CD4-positive, alpha-beta T cell treated with Interleukin-10 for 1 hour (primary cell): ENCODE measurements around the gene TMEM39B.
A peak's percentile ranks its signal among the peaks of the same experiment; 100 is the strongest.
"Not testable (repeated sequence)": the region's sequence is repeated elsewhere in the genome, so short reads cannot be mapped to it uniquely, and the experiment has no call there.

Source experiments
- DNase-seq: peaks from one replicate; pipeline ENCODE4 v3.0.0-alpha.2; 2020

TMEM39B gene

DNA sequence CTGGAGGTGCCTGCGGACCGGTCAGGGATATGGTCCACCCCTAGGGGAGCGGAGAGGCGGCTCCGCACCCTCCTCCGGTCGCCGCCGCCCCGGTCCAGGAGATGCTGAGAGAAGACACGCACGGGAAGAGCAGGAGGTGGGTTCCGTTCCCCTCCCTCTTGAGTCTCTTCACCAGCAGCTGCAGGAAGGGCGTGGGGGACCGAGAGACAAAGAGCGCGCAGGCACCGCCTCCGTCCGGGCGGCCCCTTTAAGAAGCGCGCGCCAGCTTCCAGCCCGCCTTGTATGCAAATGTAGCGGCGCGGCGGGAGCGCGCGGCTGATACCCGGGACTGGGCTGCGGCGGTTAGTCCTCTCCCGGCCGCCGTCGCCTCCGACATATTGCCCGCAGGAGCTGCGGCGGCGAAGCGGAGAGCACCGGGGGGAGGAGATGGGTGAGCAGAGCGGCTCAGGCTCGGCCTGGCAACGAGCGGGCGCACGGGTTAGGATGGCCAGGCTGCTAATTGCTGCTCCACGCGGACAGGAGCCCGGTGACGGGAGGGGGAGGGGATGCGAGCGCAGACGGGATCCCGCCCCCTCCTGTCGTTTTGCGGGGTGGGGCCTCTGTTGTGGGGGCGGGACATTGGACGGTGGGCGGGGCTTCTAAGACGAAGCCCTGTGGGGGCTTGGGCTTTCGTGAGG is at the start of gene TMEM39B:
TSS of gene TMEM39B (plus strand) at position 318 of the 677 bp plus-strand sequence. CDS start at position 427, 109 bp downstream.
- DNase-seq = peak; percentile 94

DNA sequence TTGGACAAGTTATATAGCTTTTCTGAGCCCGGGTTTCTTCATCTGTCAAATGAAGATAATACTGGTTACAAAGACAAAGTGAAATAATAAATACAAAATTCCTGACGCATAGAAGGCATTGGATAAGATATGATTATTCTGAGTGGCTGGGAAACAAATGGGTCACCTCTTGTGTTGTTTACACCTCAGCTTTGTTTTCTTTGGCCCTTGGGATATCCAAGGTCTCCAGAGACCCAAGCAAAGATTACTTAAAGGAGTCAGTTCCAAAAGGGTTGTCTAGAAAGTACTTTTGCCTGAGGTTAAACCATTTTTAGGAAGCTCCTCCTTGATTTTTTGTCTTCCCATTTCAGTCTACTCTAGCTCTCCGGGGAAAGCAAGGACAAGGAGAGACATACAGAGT is 49.4 kb upstream of the TMEM39B start:
- no peak for DNase-seq

DNA sequence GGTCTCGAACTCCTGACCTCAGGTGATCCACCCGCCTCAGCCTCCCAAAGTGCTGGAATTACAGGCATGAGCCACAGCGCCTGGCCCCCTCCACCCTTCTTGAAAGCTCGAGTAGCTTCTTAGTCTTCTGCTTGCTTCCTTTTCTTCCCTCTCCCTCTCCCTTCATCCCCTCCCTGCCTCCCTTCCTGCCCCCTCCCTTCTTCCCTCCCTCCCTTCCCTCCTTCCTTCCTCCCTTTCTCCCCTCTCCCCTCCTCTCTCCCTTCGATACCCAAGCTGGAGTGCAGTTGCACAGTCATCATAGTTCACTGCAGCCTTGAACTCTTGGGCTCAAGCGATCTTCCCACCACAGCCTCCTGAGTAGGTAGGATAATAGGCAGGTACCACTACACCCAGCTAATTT is 47.2 kb upstream of the TMEM39B start:
- no peak for DNase-seq

DNA sequence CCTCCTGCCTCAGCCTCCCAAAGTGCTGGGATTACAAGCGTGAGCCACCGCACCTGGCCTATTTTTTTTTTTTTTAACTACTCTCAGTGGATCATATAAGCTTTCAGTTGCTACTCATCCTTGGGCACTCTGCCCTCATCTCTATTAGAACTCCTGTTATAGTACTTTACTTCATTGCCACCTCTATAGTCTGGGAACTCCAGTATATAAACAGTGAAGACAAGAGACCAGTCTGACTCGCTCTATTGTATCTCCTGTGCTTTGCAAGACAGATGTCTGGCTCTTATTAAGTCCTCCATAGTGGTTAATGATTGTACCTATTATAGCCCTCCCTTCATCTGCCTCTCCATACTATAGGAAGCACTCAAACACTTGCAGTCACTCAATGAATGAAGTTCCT is 44.0 kb upstream of the TMEM39B start:
- no peak for DNase-seq

DNA sequence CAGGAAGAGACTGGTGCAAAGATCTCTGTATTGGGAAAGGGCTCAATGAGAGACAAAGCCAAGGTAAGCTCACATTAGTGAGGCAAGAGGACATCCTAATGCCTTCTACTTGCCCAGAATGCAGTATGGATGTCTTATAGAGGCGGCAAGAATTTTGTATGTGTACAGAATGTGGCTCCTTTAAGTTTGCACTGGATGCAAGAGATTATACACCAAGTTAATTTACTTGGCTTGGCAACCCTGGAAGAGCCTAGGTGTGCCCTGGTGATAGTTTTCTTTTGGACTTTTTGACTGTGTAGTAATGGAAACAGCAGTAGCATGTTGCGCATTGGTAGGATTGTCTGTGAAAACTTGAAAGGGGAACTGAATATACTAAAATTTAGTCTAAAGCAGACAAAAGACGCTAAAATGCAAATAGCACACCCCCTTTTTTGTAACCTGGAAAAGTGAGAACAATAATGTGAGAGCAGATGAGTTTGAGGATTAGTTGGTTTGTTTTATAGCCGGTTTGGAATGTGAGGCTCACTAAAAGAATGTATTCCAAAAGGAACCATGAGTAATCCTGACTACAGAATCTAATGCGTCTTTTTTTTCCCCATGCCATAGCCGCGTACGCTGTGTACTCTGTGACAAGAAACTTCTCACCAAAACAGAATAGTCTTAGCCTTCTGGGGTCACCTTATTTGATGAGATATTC is 41.0 kb upstream of the TMEM39B start:
- DNase-seq = no peak

DNA sequence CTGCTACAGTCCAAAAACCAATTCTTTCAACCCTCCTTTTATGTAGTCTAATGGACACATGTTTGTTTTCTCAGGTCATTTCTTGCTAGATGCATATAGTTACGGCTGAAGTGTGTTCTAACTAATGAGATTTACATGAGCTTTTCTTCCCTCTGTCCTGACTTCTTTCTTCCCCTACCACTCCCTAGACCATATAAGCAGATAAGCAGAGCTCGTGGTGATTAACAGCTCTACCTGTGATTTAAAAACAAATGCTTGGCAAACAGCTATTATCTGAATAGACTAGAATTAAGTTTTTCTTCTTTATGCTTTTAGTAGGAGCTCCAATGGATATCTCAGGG is 40.5 kb upstream of the TMEM39B start:
- DNase-seq = no peak

DNA sequence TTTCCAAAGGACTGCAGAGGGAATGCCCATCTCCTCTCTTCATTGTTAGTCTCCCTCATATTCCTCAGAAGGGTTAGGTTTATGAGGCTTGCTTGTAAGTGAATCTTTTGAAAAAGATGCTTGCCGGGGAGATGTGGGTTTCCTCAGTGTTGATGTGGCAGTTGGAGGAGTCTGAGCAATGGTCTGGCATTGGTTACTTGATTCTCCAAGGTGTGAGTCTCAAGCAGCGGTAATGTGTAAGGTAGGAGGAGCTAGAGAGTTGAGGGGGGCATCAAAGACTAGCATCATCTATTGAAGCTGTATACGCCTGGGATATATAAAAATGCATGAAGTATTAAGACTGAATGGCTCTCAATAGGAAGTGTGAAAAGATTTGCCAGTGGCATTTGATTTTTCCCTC is 37.6 kb upstream of the TMEM39B start:
- DNase-seq = no peak

DNA sequence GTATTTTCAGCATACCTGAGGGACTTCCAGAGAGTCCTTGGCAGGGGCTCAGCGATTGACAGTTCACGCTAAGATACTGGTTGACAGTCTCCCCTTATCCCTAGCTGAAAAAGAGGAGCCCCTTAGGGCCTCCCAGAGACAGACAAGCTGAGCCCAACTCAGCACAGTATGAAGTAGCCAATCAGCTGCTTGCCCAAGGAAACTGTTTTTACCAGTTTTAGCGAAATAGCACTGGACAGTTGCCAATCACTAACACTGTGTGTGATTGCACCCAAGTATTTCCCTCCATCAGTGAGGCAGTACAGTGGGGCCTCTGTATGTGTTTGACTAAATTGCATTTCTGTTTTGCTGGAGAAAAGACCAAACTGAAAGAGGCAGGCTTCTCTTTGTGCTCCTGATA is 32.0 kb upstream of the TMEM39B start:
- no peak for DNase-seq

DNA sequence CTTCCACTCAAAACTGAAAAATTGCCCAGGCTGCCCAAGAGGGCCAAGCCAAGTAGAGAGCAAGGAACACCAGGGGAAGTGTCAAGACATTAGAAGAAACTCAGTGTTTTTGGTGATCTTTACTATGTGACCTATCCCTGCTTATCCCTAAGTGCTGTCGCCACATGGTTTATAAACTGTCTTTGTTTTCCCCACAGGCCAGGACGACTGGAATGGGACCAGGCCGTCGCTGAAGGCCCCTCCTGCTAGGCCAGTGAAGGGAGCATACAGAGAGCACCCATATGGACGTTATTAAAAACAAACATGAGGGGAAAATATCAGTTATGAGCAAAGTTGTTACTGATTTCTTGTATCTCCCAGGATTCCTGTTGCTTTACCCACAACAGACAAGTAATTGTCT is 30.4 kb upstream of the TMEM39B start:
- DNase-seq = no peak

DNA sequence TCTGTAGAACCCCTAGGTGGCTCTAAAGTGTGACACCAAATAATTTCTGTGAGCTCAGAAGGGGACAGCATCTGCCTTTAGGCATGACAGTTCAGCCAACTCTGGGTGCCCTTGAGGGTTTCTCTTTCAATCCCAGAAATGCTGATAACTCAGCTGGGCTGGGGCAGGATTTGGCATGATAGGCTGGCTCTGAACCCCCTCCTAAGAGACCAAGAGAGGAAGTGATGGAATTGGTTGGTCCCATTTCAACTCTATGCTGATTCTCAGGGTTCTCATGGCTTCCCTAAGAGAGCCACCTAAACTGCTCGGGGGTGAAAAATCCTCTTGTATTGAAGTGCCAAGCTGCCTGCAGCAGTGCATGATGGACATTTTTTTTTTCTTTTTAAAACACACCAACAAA is 28.5 kb upstream of the TMEM39B start:
- no peak for DNase-seq

DNA sequence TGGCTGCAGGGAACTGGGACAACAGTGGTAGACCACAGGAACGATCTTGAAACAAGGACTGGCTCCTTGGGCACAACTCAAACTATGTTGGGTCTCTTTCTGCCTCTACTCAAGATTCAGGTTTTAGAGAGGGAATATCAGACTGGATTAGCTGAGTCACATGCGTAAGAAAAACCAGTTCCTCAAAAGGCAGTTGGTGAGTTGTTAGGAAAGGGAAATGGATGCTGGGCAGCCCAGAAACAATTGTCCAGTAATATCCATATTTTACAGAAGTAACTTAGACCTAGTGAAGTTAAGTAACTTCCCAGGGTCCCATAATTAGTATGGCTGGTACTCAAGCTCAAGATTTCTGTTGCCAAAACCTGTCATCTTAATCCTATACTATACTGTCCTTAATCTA is 27.0 kb upstream of the TMEM39B start:
- DNase-seq = no peak

DNA sequence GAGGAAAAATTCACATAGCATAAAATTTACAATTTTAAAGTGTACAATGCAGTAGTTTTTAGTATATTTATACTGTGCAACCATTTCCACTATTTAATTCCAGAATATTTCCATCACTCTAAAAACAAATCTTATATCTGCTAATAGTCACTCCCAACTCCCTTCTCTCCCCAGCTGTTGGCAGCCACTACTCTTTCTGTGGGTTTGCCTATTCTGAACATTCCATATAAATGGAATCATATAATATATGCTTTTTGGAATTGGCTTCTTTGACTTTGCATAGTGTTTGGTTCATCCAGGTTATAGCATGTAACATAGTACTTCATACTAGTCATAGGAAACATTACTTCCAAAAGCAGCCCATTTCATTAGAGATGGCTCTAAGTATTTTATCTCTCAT is 25.0 kb upstream of the TMEM39B start:
- DNase-seq = no peak

DNA sequence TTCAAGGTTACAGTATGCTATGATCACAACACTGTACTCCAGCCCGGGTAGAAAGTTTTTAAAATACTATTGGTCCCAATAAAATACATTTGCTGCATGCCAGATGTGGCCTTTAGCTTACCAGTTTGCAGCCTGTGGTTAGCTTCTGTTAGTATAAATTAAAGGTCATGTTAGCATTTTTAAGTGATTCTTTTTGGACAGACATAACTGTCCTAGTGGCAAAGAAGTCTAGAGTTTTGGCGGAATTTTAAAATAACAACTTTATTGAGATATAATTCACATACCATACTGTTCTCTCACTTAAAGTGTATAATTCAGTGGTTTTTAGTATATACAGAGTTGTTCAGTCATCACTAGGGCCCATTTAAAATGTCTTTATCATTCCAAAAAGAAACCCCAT is 24.3 kb upstream of the TMEM39B start:
- no peak for DNase-seq

DNA sequence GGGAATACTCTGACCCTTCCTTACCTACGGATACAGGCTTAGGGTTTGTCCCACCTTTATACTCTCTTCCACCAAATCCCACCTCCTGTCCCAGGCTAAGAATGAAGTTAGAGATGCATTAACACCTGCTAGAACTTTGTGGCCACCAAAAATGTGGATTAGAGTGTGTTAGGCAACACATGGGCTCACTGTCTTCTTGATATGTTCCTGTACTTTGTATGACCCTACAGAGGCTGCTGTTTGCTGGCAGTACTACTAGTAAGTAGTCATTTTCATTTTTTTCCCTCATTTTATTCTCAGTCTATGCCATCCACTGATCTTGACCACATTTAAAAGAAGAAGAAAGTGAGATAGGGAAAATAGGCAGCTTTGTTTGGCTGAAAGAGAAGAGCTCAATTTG is 21.0 kb upstream of the TMEM39B start:
- DNase-seq = no peak

DNA sequence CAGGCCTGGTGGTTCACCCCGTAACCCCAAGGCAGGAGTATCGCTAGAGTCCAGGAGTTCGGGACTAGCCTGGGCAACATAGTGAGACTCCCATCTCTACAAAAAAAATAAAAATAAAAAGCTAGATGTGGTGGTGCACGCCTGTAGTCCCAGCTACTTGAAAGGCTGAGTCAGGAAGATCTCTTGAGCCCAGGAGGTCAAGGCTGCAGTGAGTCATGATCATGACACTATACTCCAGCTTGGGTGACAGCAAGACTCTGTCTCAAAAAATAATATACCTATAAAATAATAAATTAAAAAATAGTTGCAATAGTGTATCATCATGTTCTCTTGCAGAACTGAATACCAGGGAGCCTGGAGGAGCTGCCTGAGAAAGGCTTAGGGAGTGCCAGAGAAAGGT is 19.9 kb upstream of the TMEM39B start:
- no peak for DNase-seq

DNA sequence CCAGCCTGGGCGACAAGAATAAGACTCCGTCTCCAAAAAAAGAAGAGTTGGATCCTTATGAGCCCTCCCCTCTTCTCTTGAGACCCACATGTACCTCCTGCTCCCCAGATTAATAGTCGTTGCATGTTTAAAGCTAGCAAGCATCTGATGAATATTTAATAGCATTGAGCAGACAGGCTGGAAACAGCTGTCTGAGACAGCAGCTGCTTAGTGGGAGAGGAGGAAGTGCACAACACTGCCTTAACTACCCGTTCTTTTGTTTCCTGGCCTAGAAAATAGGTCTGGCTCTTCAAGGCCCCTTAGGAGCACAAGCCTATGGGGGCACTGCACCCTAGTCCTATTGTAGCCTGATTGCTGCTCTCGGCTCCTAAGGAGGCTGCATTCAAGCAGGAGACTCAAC is 17.3 kb upstream of the TMEM39B start:
- DNase-seq = no peak

DNA sequence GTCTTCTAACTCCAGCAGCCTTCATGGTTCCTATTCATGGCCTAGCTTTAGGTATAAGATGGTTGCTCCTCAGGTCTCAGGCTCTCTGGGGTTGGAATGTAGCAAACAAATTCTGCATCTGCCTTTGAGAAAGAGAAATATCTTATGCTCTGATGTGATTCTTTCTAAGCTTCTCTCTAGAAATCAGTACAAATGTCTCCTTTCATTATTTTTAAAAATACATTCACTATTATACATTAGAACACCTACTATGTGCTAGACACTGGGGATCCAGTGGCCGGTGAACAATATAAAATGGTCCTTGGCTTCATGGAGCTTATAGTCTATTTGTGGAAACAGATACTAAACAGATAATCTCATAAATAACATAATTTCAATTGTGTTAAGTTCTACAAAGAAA is 16.1 kb upstream of the TMEM39B start:
- no peak for DNase-seq

DNA sequence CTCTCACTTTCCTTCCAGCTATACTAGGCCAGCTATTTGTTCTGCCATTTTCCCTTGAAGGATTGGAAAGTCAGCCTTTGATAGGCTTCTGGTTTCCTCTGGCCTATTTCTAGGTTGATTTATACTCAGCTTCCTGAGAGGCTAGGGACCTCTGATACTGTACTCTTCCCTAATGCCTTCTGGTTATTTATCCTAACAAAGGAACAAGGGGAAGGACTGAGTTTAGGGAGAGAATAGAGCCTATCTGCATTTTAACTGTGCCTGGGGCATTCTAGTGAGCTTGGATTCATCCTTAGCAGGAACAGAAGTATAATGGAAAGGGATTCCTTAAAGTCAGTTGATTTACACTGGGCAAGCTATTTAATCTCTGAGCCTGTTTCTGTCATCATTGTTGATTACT is 11.8 kb upstream of the TMEM39B start:
- DNase-seq = no peak

DNA sequence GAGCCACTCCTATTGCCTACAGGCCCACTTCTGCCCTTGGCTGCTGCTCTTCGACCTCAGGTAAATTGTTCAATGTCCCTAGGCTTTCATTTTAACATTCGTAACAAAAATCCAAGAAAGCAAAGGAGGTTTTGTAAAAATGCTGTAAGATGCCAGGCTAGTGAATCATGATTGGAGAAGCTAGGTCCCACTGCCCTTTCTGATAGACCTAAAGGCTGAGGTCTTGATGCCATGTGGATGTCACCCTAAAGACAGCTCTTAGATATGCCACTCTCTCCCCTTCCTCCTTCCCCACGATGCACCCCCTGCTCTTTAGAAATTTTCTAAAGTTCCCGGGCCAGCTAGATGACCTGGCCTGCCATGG is 9.9 kb upstream of the TMEM39B start:
- no peak for DNase-seq

DNA sequence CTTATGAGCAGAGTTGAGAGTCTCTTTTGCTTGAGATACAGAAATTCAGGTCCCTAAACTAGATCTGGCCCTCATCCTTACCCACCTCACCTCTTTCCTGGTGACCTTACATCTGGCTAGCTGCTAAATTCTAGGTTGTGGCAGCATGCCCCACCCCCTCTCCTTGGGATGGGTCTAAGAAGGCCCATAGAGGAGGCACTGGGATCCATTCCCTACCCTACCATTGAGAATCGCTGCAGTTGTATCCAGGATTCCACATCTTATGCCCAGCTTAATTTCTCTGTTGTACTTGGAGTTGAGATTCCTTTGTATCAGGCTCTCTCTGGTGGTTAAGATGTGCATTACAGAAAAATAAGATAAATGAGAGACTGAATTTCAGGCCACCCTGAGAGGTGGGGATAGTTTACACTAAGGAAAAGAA is 9.5 kb upstream of the TMEM39B start:
- DNase-seq = peak; percentile 43

DNA sequence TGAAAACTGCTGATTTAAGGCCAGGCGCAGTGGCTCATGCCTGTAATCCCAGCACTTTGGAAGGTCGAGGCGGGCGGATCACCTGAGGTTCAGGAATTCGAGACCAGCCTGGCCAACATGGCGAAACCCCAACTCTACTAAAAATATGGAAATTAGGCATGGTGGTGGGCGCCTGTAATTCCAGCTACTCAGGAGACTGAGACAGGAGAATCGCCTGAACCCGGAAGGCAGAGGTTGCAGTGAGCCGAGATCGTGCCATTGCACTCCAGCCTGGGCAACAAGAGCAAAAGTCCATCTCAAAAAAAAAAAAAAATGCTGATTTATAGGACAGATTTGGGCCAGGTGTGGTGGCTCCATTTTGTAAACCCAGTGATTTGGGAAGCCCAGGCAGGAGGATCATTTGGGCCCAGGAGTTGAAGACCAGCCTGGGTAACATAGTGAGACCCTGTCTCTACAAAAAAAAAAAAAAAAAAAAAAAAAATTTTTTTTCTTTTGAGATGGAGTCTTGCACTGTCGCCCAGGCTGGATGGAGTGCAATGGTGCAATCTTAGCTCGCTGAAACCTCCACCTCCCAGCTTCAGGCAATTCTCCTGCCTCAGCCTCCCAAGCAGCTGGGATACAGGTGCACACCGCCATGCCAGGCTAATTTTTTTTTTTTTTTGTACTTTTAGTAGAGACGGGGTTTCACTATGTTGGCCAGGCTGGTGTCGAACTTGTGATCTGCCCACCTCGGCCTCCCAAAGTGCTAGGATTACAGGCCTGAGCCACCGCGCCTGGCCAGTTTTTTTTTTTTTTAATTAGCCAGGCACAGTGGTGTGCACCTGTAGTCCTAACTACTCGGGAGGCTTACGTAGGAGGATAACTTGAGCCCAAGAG is 6.9 kb upstream of the TMEM39B start:
- not testable (repeated sequence) for DNase-seq

DNA sequence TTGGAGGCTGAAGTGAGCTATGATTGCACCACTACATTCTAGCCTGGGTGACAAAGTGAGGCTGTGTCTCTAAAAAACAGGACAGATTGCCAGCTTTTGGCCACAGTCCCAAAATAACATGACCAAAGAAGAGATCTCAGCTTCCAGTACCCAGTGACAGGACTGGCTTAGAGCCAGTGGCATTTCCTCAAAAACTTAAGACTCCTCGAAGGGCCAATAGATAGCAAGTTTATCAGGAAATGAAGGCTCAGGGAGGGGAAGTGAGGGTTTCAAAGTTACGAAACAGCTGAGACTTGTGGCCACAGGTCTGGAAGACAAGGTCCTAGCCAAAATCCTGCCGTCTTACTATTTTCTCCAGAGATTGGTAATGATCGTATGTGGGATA is 6.3 kb upstream of the TMEM39B start:
- DNase-seq = peak; percentile 42

DNA sequence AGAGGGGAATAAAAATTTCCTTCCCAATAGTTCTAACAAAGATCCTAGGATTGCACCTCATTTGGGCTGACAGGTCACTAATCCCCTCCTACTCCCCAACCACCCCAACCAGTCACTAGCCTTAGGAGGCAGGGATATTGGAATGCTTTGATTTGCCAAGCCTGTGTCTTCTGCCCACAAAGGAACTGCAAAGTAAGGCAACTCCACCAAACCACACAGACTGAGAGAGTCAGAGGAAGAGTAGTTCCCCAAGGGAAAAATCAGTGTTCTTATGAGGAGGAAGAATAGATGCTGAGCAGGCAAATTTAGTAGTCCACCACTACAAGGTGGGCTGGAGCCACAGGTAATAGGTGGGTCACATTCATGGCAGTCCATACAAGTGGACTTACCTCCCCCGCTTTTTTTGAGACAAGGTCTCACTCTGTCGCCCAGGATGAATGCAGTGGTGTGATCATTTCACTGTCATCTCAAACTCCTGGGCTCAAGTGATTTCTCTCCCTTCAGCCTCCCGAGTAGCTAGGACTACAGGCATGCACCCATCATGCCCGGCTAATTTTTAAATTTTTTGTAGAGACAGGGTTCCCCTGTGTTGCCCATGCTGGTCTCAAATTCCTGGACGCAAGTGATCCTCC is 3.7 kb upstream of the TMEM39B start:
- DNase-seq = no peak
